Right lobe of liver (tissue), 6 donors: Measurements from ENCODE around the gene MUC5AC. TPM values are rescaled to one million over a fixed set of nuclear protein-coding genes. Genes with fewer than 3 reads are reported as not detected.
"Not testable (repeated sequence)": the region's sequence is repeated elsewhere in the genome, so short reads cannot be mapped to it uniquely, and the experiment has no call there.

Source experiments
- ATAC-seq, 4 donors: fragments of 200-7000 bp; cut with Tn5 transposase; one replicate each; pipeline ENCODE4 v1.9.1; 2020; ENCODE audit warnings: mild to moderate bottlenecking in 4 of 4, moderate library complexity in 4 of 4
- DNase-seq, 3 donors: peaks; one replicate each; pipeline ENCODE4 v3.0.0-alpha.2; 2020
- H3K27ac ChIP-seq, 3 donors: fragments of 200-600 bp; one replicate each; pipeline ENCODE4 v1.8.0; 2022
- H3K27me3 ChIP-seq, 2 donors: fragments of 200-600 bp; one replicate each; pipeline ENCODE4 v1.8.0; 2022
- H3K36me3 ChIP-seq, 4 donors: fragments of 200-600 bp; sonication (generic) in 1 of 4; one replicate each; pipeline versions ENCODE4 v1.5.1 to v1.8.0; 2017 to 2022; ENCODE audit warnings: control low read depth in 1 of 4
- H3K4me1 ChIP-seq, 4 donors: fragments of 200-600 bp; sonication (generic) in 1 of 4; one replicate each; pipeline versions ENCODE4 v1.5.1 to v1.8.0; 2017 to 2022; ENCODE audit warnings: control low read depth in 1 of 4
- H3K4me3 ChIP-seq, 3 donors: fragments of 200-600 bp; one replicate each; pipeline ENCODE4 v1.8.0; 2022
- H3K9me3 ChIP-seq, 4 donors: fragments of 200-600 bp; sonication (generic) in 1 of 4; one replicate each; pipeline versions ENCODE4 v1.5.1 to v1.8.0; 2017 to 2022; ENCODE audit warnings: control low read depth in 1 of 4
- CTCF ChIP-seq, 4 donors: fragments of 200-600 bp in 3 of 4; fragments of 450-650 bp in 1 of 4; IDR thresholded peaks; one replicate each; pipeline versions ENCODE4 v1.5.1 to v1.8.0; 2016 to 2022; ENCODE audit warnings: antibody characterized with exemption in 4 of 4, mild to moderate bottlenecking in 2 of 4
- POLR2A ChIP-seq: fragments of 450-650 bp; IDR thresholded peaks from one replicate; pipeline ENCODE4 v1.6.1; 2017; ENCODE audit warnings: antibody characterized with exemption, mild to moderate bottlenecking
- WGBS: methylation state at CpG from one replicate; pipeline ENCODE4 v1.1.6; 2018; ENCODE audit warnings: low coverage, low lambda C conversion rate; ENCODE audit not compliant: insufficient coverage; ENCODE audit errors: missing lambda C conversion rate; 5-methylcytosine and 5-hydroxymethylcytosine counted together
- intact Hi-C, 2 donors: fragments of 100-400 bp; cut with DNase I; formaldehyde crosslinking; loops; one replicate each; pipeline versions ENCODE4 v1.11.2 to v1.14.1; 2022
- total RNA-seq, 6 experiments: library from RNA; depleted of rRNA in 2 of 6; stranded (reverse); fragments of >200 nt in 2 of 6; fragmentation: NEBNext Ultra II Directional in 3 of 6; extraction: Animal tissue kit (Norgen Biotek cat#: 25700) in 3 of 6; gene quantifications; one replicate each; pipeline versions ENCODE4 v1.1.0 to v1.2.4, GENCODE V29; 2016 to 2023
- donor health status: DM: no; HTN: yes; CAD: no.
- donor health status: DM: no; HTN: no; CAD: no.
- donor health status: DM: no; HTN: no; CAD: no.
- donor health status: DM: no; HTN: yes; CAD: no.
- donor health status: DM: no; HTN: yes; CAD: no.

MUC5AC gene
- total RNA-seq, 6 experiments from 2014 or later: not detected

GRCh38 chr11:1153951-1154493 is 3.7 kb upstream of the MUC5AC start:
- intact Hi-C loops: no loop called here
- peak; percentile 78 to 95 (median 91) for ATAC-seq
- Histone ChIP-seq H3K27ac (no peak overlapping the region), H3K36me3 (no peaks in the 10 kb centered on the region), H3K27me3 (no peaks in the 10 kb centered on the region), H3K4me3 (no peak overlapping the region), H3K4me1 (no peaks in the 10 kb centered on the region), H3K9me3 (no peaks in the 10 kb centered on the region)
- peak; percentile 48 to 90 (median 63) for DNase-seq
- no CpG with 5 or more reads among the region's 14 CpGs for WGBS
- TF ChIP-seq CTCF (IDR thresholded peaks at IDR 0.05): no peak

DNA sequence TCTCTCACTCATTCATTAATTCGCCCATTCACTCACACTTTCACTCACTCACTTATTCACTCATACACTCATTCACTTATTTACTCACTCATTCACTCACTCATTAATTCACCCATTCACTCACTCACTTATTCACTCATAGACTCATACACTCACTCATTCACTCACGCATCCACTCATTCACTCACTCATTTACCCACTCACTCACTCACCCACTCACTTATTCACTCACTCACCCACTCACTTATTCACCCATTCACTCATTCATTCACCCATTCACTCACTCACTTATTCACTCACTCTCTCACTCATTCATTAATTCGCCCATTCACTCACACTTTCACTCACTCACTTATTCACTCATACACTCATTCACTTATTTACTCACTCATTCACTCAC is 3.1 kb upstream of the MUC5AC start:
- H3K27ac ChIP-seq, H3K27me3 ChIP-seq, H3K9me3 ChIP-seq, H3K4me1 ChIP-seq, H3K4me3 ChIP-seq, H3K36me3 ChIP-seq, intact Hi-C loops, ATAC-seq, DNase-seq: not testable (repeated sequence)
- WGBS: no CpG with 5 or more reads among the region's 3 CpGs

GRCh38 chr11:1155274-1155693 is 2.5 kb upstream of the MUC5AC start:
- Histone ChIP-seq H3K36me3 (no peaks in the 10 kb centered on the region), H3K4me3 (no peak overlapping the region), H3K4me1 (no peaks in the 10 kb centered on the region), H3K27ac (no peak overlapping the region), H3K9me3 (no peaks in the 10 kb centered on the region), H3K27me3 (no peaks in the 10 kb centered on the region)
- TF ChIP-seq CTCF (IDR thresholded peaks at IDR 0.05) (no peak), POLR2A (no peak)
- no peak for ATAC-seq
- intact Hi-C loops: no loop called here
- no peak for DNase-seq

DNA sequence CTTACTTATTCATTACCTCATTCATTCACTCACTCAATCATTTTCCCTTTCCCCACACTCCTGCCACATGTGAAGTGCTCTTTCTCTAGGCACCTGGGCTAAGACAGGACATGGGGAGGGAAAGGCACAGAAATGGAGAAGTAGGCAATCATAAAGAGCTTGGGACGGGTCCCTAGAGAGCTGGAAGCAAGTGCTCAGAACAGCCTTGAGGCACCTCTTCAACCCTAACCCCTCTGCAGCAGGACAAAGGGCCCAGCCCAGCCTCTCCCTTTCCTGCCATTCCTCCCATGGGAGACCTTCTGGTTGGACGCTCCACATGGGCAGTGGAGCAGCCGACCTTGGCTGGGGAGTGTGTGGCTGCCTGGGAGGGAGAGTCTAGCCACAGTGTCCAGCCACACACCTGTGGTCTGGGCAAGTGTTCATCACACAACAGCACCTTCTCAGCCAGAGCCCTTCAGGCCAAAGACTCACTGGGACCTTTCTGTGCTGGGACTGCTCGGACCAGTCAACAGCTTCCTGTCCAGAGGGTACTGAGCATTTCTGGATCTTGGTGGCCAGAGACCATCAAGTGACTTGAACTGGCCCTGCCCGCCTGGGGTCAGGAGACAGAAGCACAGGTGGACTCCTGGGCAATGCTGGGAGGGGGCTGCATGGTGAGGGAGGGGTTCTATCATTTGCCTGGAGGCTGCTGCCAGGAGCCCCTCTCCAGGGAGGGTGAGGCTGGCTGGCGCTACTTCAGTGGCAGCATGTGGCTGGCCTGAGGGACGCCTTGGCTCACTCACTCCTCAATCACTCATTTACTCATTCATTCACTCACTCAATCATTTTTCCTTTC is 1.0 kb upstream of the MUC5AC start:
- WGBS: 94% methylated on average over 3 of the region's 7 CpGs
- no peaks in the 10 kb centered on the region for H3K4me1 ChIP-seq
- no peaks in the 10 kb centered on the region for H3K27me3 ChIP-seq
- no peak for TF ChIP-seq POLR2A
- no peak for TF ChIP-seq CTCF (IDR thresholded peaks at IDR 0.05)
- H3K9me3 ChIP-seq: no peaks in the 10 kb centered on the region
- no peak overlapping the region for H3K27ac ChIP-seq
- H3K36me3 ChIP-seq: no peaks in the 10 kb centered on the region
- peak in 1 of 3 donors; percentile 26 for DNase-seq
- H3K4me3 ChIP-seq: no peak overlapping the region
- intact Hi-C loops: no loop called here
- no peak for ATAC-seq

DNA sequence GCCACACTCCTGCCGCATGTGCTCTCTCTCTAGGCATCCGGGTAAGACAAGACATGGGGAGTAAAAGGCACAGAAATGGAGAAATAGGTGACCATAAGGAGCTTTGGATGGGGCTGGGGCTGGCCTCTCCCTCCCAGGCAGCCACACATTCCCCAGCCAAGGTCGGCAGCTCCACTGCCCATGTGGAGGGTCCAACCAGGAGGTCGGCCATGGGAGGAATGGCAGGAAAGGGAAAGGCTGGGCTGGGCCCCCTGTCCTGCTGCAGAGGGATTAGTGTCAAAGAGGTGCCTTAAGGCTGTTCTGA is 460 bp upstream of the MUC5AC start:
- Histone ChIP-seq H3K36me3 (no peaks in the 10 kb centered on the region), H3K27ac (no peak overlapping the region), H3K27me3 (no peaks in the 10 kb centered on the region), H3K4me3 (no peak overlapping the region), H3K9me3 (no peaks in the 10 kb centered on the region), H3K4me1 (no peaks in the 10 kb centered on the region)
- DNase-seq (no peak), ATAC-seq (no peak)
- TF ChIP-seq POLR2A (no peak), CTCF (IDR thresholded peaks at IDR 0.05) (no peak)
- 71% methylated on average over 3 of the region's 4 CpGs for WGBS
- intact Hi-C loops: no loop called here
